Heart right ventricle (tissue), 16 donors: ENCODE measurements around the gene ADIRF. TPM values are rescaled to one million over a fixed set of nuclear protein-coding genes. Genes with fewer than 3 reads are reported as not detected.

Experiments used
- ATAC-seq, 8 donors: fragments of 200-7000 bp; cut with Tn5 transposase; one replicate each; pipeline ENCODE4 v1.9.1; 2020; ENCODE audit warnings: mild to moderate bottlenecking in 8 of 8, moderate library complexity in 8 of 8, moderate number of reproducible peaks in 1 of 8
- DNase-seq, 2 donors: peaks; one replicate each; pipeline ENCODE4 v3.0.0-alpha.2; 2020
- H3K27ac ChIP-seq, 10 donors: fragments of 200-600 bp; sonication (generic) in 2 of 10; one replicate each; pipeline versions ENCODE4 v1.5.0 to v1.8.0; 2020 to 2022; ENCODE audit warnings: mild to moderate bottlenecking in 3 of 10
- H3K27me3 ChIP-seq, 7 donors: fragments of 200-600 bp; one replicate each; pipeline ENCODE4 v1.8.0; 2021 to 2022; ENCODE audit warnings: mild to moderate bottlenecking in 2 of 7
- H3K36me3 ChIP-seq, 9 donors: fragments of 200-600 bp; sonication (generic) in 1 of 9; one replicate each; pipeline versions ENCODE4 v1.5.0 to v1.8.0; 2020 to 2022; ENCODE audit warnings: mild to moderate bottlenecking in 2 of 9
- H3K4me1 ChIP-seq, 9 donors: fragments of 200-600 bp; sonication (generic) in 1 of 9; one replicate each; pipeline versions ENCODE4 v1.5.0 to v1.8.0; 2020 to 2022; ENCODE audit warnings: mild to moderate bottlenecking in 4 of 9
- H3K4me3 ChIP-seq, 10 donors: fragments of 200-600 bp; sonication (generic) in 2 of 10; one replicate each; pipeline versions ENCODE4 v1.5.0 to v1.8.0; 2020 to 2022; ENCODE audit warnings: mild to moderate bottlenecking in 7 of 10, moderate library complexity in 2 of 10
- H3K9me3 ChIP-seq, 11 donors: fragments of 200-600 bp in 10 of 11; sonication (generic) in 2 of 11; one replicate each; pipeline versions ENCODE4 v1.5.0 to v1.8.0; 2013 to 2022; ENCODE audit warnings: mild to moderate bottlenecking in 2 of 11, control low read depth in 1 of 11, moderate library complexity in 1 of 11
- CTCF ChIP-seq, 9 donors: fragments of 200-600 bp; sonication (generic) in 2 of 9; IDR thresholded peaks; one replicate each; pipeline versions ENCODE4 v1.5.0 to v1.8.0; 2021 to 2022; ENCODE audit warnings: antibody characterized with exemption in 9 of 9, mild to moderate bottlenecking in 5 of 9, moderate library complexity in 1 of 9
- WGBS, 2 donors: extraction: QIAGEN DNeasy Blood & Tissue Kit; methylation state at CpG; one replicate each; pipeline ENCODE4 v1.1.7; 2013; ENCODE audit warnings: inconsistent platforms in 1 of 2; 5-methylcytosine and 5-hydroxymethylcytosine counted together
- intact Hi-C, 10 donors: fragments of 100-400 bp; cut with DNase I; formaldehyde crosslinking; loops; one replicate each; pipeline versions ENCODE4 v1.11.1 to v1.14.2; 2022
- polyA plus RNA-seq, 2 donors: library from polyadenylated mRNA; stranded (reverse); fragments of 200-250 nt; gene quantifications; one replicate each; pipeline ENCODE4 v1.2.3, GENCODE V29; 2013
- total RNA-seq, 10 donors: library from RNA; stranded (reverse); fragmentation: NEBNext Ultra II Directional in 3 of 10; extraction: Animal tissue kit (Norgen Biotek cat#: 25700) in 3 of 10; gene quantifications; one replicate each; pipeline versions ENCODE4 v1.2.1 to v1.2.4, GENCODE V29; 2021 to 2023
- donor health status: Arrhythmogenic right ventricular cardiomyopathy.
- donor health status: ischemic (EF 13 %, LVEDD 7.1; RV severe dilation, severe dysfunction).
- donor health status: healthy with polysubstance abuse.
- donor health status: DM: no; HTN: yes; CAD: no.
- donor health status: DM: no; HTN: no; CAD: no.
- donor health status: ischemic (EF 25% LVEDD 6.9; RV normal size, moderate dysfunction).
- donor health status: ischemic (EF 25% LVEDD 5.7; RV mildly dilated, moderate dysfunction).
- donor health status: healthy.
- donor health status: DM: yes; HTN: yes; CAD: no.
- donor health status: Ischemic cardiomyopathy.
- donor health status: ischemic (EF 35%, LVEDD 5.7; RV mildly dilated, moderate dysfunction).
- donor health status: nonischemic (EF 11% LVEDD 7.7; RV severe dilation, severe dysfunction).
- donor health status: DM: yes; HTN: yes; CAD: no.
- donor health status: PGD.
- donor health status: ischemic (EF 29% LVEDD 5.4; RV normal size, mild dysfunction).
- donor health status: nonischemic (EF 23%, LVEDD 6.1; RV moderate dilation, normal function).

Gene ADIRF
- total and polyA plus RNA-seq, 12 donors: 18.5 to 234 (median 42.2) TPM

- 47 to 67% methylated on average over 9 of the region's 9 CpGs for WGBS, 2 donors
These were observed 10.7 kb upstream of the ADIRF start, which contains the start of gene MMRN2 for GRCh38 chr10:86957471-86958115. MMRN2 (minus strand) TSS chr10:86957615; CDS start chr10:86957541, 74 bp downstream.

GRCh38 chr10:86958116-86958900 lies 10.0 kb upstream of the ADIRF start, which contains the start of gene SNCG:
SNCG (plus strand) TSS chr10:86958599; CDS start chr10:86958698, 99 bp downstream.
- peak in 2 of 8 donors; percentile 15 to 16 for ATAC-seq
- H3K4me1 ChIP-seq: peaks cover 21 to 73% (median 60%) of the 10 kb centered on the region in 9 donors

More at GRCh38 chr10:86957471-86958115, 10.7 kb upstream of the ADIRF start, which contains the start of gene MMRN2:
- peaks cover 0 to 8% (median 0%) of the 10 kb centered on the region in 9 donors for H3K36me3 ChIP-seq
- no peaks in the 10 kb centered on the region for H3K27me3 ChIP-seq
- DNase-seq: peak; percentile 63 to 67
- peak within 1 kb of the TSS; percentile 23 to 68 (median 58) for H3K4me3 ChIP-seq
- intact Hi-C loops: no loop called here
- H3K9me3 ChIP-seq: peaks cover 0 to 5% (median 0%) of the 10 kb centered on the region in 11 donors
- peak in 6 of 8 donors; percentile 12 to 22 (median 18) for ATAC-seq
- H3K4me1 ChIP-seq: peaks cover 21 to 79% (median 63%) of the 10 kb centered on the region in 9 donors
- TF ChIP-seq CTCF (IDR thresholded peaks at IDR 0.05): no peak
- peak within 1 kb of the TSS; percentile 85 to 97 (median 90) for H3K27ac ChIP-seq

GRCh38 chr10:86958901-86959736 lies 9.2 kb upstream of the ADIRF start:
- Histone ChIP-seq H3K36me3 (peaks cover 0 to 8% (median 0%) of the 10 kb centered on the region in 9 donors), H3K4me1 (peaks cover 21 to 65% (median 53%) of the 10 kb centered on the region in 9 donors), H3K27me3 (no peaks in the 10 kb centered on the region), H3K9me3 (no peaks in the 10 kb centered on the region), H3K27ac (peak overlapping the region; percentile 85 to 97 (median 90)), H3K4me3 (peak overlapping the region in 9 of 10 donors; percentile 49 to 68 (median 60))
- peak; percentile 58 to 85 for DNase-seq
- TF ChIP-seq CTCF (IDR thresholded peaks at IDR 0.05): no peak
- ATAC-seq: peak; percentile 57 to 80 (median 64)
- intact Hi-C loops: no loop called here
- 45 to 64% methylated on average over 15 to 16 of the region's 16 CpGs for WGBS, 2 donors

More at GRCh38 chr10:86958116-86958900, 10.0 kb upstream of the ADIRF start, which contains the start of gene SNCG:
- H3K9me3 ChIP-seq: no peaks in the 10 kb centered on the region
- peak within 1 kb of the TSS; percentile 85 to 97 (median 90) for H3K27ac ChIP-seq
- H3K4me3 ChIP-seq: peak within 1 kb of the TSS in 9 of 10 donors; percentile 49 to 68 (median 60)
- peak; percentile 48 to 69 for DNase-seq
- no peaks in the 10 kb centered on the region for H3K27me3 ChIP-seq
- H3K36me3 ChIP-seq: peaks cover 0 to 8% (median 0%) of the 10 kb centered on the region in 9 donors
- intact Hi-C loops: no loop called here
- no peak for TF ChIP-seq CTCF (IDR thresholded peaks at IDR 0.05)
- 33 to 35% methylated on average over 20 to 21 of the region's 22 CpGs for WGBS, 2 donors
